ENCODE data around the gene AP2B1. TPM values are rescaled to one million over a fixed set of nuclear protein-coding genes. Genes with fewer than 3 reads are reported as not detected.

AP2B1 gene
- total RNA-seq, 2 donors from 2014 or later: 29.3 to 43.6 TPM

DNA sequence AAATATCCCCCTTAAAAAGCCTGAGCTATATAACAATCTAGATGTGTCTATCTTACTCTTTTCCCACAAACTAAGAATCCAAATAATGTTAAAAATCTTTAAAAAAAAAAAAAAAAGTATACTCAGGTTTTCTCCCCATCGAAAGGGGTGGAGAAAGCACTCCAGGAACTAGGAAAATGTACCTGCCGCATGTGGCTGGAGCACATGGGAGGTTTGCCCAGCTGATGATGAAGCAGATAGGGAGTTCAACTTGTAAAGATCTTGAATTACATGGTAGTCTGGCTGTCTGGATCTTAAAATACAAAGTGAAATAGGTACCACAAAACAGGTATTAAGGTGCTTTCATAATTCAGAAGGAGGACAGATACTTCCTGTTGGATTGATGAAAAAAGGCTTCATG, 17.7 kb upstream of the AP2B1 start:
- Histone ChIP-seq H3K4me3 (no peak overlapping the region), H3K9me3 (no peaks in the 10 kb centered on the region), H3K4me1 (peaks cover 21% of the 10 kb centered on the region), H3K27ac (no peak overlapping the region), H3K27me3 (no peaks in the 10 kb centered on the region), H3K36me3 (replicated peaks in 1 of 2; ENCODE audit: insufficient read depth in 1 of 2, low read depth in 2 of 2) (no peaks in the 10 kb centered on the region)
- TF ChIP-seq, protein P1, sequence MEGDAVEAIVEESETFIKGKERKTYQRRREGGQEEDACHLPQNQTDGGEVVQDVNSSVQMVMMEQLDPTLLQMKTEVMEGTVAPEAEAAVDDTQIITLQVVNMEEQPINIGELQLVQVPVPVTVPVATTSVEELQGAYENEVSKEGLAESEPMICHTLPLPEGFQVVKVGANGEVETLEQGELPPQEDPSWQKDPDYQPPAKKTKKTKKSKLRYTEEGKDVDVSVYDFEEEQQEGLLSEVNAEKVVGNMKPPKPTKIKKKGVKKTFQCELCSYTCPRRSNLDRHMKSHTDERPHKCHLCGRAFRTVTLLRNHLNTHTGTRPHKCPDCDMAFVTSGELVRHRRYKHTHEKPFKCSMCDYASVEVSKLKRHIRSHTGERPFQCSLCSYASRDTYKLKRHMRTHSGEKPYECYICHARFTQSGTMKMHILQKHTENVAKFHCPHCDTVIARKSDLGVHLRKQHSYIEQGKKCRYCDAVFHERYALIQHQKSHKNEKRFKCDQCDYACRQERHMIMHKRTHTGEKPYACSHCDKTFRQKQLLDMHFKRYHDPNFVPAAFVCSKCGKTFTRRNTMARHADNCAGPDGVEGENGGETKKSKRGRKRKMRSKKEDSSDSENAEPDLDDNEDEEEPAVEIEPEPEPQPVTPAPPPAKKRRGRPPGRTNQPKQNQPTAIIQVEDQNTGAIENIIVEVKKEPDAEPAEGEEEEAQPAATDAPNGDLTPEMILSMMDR (IDR thresholded peaks at IDR 0.05): no peak
- TF ChIP-seq POLR2A (IDR thresholded peaks at IDR 0.05): no peak
- intact Hi-C loops (cut with DNase I): no loop called here
- 45 to 61% methylated on average over 2 of the region's 2 CpGs for WGBS, 2 donors
- DNase-seq (no peak), ATAC-seq (no peak)

DNA sequence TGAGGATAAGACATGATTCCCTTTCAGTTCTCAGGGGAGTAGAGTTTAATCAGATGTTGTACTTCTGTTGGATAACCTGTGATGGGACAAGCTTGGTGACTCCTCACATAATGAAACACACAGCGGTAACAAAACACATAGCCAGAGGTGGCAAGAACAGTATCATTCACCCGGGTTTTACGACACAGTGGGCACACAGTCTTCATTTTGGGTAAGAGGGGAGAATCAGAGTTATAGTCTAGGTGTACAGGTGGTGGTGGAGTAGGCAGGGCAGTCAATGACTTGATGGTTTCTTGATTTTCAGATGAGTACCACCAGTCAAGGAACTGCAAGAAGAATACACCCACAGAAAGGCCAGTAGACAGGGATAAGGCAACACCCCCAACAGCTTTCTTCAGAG, 11.4 kb upstream of the AP2B1 start:
- no peak for ATAC-seq
- no peak for DNase-seq
- 86 to 97% methylated on average over 3 of the region's 3 CpGs for WGBS, 2 donors
- intact Hi-C loops (cut with DNase I): no loop called here
- TF ChIP-seq, protein P1 (IDR thresholded peaks at IDR 0.05): no peak
- no peak for TF ChIP-seq POLR2A (IDR thresholded peaks at IDR 0.05)
- no peaks in the 10 kb centered on the region for H3K36me3 ChIP-seq (replicated peaks in 1 of 2; ENCODE audit: insufficient read depth in 1 of 2, low read depth in 2 of 2)
- H3K9me3 ChIP-seq: no peaks in the 10 kb centered on the region
- no peaks in the 10 kb centered on the region for H3K27me3 ChIP-seq
- H3K27ac ChIP-seq: no peak overlapping the region
- H3K4me3 ChIP-seq: no peak overlapping the region
- H3K4me1 ChIP-seq: peaks cover 22% of the 10 kb centered on the region

DNA sequence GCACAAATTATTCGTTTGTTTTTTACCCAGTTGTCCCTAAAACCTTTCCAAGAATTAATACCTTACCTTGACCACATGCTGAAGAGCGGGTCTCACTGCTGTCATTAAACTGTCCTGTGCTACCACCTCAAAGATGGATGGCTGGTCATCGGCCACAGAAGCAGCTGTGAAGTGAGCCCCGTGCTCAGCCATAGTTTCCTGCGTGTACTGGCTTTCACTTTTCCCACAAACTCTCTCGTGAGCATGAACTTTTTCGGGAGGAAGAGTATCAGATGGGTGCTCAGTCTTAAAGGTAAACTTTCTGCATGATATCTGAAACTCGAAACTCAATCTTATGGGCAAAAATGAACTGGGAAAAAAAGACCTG, 9.3 kb upstream of the AP2B1 start:
- H3K4me3 ChIP-seq: peak overlapping the region; percentile 39 to 63
- H3K9me3 ChIP-seq: no peaks in the 10 kb centered on the region
- no peaks in the 10 kb centered on the region for H3K36me3 ChIP-seq (replicated peaks in 1 of 2; ENCODE audit: insufficient read depth in 1 of 2, low read depth in 2 of 2)
- TF ChIP-seq POLR2A (IDR thresholded peaks at IDR 0.05): no peak
- TF ChIP-seq, protein P1 (IDR thresholded peaks at IDR 0.05): no peak
- WGBS, 2 donors: 2 to 3% methylated on average over 8 of the region's 8 CpGs
- peak in 3 of 4 donors; percentile 11 to 25 (median 19) for DNase-seq
- intact Hi-C loops (cut with DNase I): no loop called here
- H3K27me3 ChIP-seq: no peaks in the 10 kb centered on the region
- peak; percentile 28 for ATAC-seq
- H3K27ac ChIP-seq: peak overlapping the region; percentile 76 to 91 (median 81)
- H3K4me1 ChIP-seq: peaks cover 22% of the 10 kb centered on the region

- ATAC-seq (peak; percentile 97), DNase-seq (peak; percentile 86 to 92 (median 90))
- Histone ChIP-seq H3K4me3 (peak within 1 kb of the TSS; percentile 39 to 63), H3K4me1 (peaks cover 22% of the 10 kb centered on the region), H3K27ac (peak within 1 kb of the TSS; percentile 76 to 91 (median 81)), H3K27me3 (no peaks in the 10 kb centered on the region), H3K36me3 (replicated peaks in 1 of 2; ENCODE audit: insufficient read depth in 1 of 2, low read depth in 2 of 2) (no peaks in the 10 kb centered on the region), H3K9me3 (no peaks in the 10 kb centered on the region)
- intact Hi-C loops (cut with DNase I): no loop called here
- TF ChIP-seq, protein P1 (IDR thresholded peaks at IDR 0.05): peak in 2 of 7 experiments; percentile 9 to 13
- TF ChIP-seq POLR2A (IDR thresholded peaks at IDR 0.05): peak; percentile 74 to 93 (median 90)
- 0% methylated on average over 24 to 45 of the region's 45 CpGs for WGBS, 2 donors
Observed at GRCh38 chr17:35578197-35578928, 8.8 kb upstream of the AP2B1 start, which contains the start of gene PEX12. TSS of gene PEX12 (minus strand) at chr17:35578571. CDS start at chr17:35578021, 550 bp downstream.

All from body of pancreas (tissue), 4 donors.